Ovary (tissue), 9 donors: ENCODE data around the gene NCKIPSD. TPM values are rescaled to one million over a fixed set of nuclear protein-coding genes. Genes with fewer than 3 reads are reported as not detected.

Source experiments
- DNase-seq, 5 donors: peaks; one replicate each; pipeline ENCODE4 v3.0.0-alpha.2; 2019 to 2020
- H3K27ac ChIP-seq, 2 donors: fragments of 200-600 bp; one replicate each; pipeline versions ENCODE4 v1.5.1 to v1.8.0; 2019 to 2022
- H3K27me3 ChIP-seq: fragments of 200-600 bp; one replicate; pipeline ENCODE4 v1.8.0; 2022
- H3K36me3 ChIP-seq: fragments of 200-600 bp; sonication (generic); one replicate; pipeline ENCODE4 v1.5.1; 2019
- H3K4me1 ChIP-seq: one replicate; pipeline ENCODE4 v1.8.1; 2013; ENCODE audit warnings: mild to moderate bottlenecking, moderate library complexity; ENCODE audit not compliant: insufficient read depth
- H3K4me3 ChIP-seq: fragments of 200-600 bp; sonication (generic); one replicate; pipeline ENCODE4 v1.5.1; 2017
- H3K9me3 ChIP-seq, 2 donors: fragments of 200-600 bp in 1 of 2; sonication (generic) in 1 of 2; one replicate each; pipeline versions ENCODE4 v1.5.1 to v1.8.1; 2013 to 2019; ENCODE audit warnings: mild to moderate bottlenecking in 1 of 2, moderate library complexity in 1 of 2
- EP300 ChIP-seq: sonication (generic); formaldehyde crosslinking; IDR thresholded peaks from one replicate; pipeline ENCODE4 v1.6.1; 2017; ENCODE audit warnings: antibody characterized with exemption
- POLR2A ChIP-seq: fragments of 450-650 bp; IDR thresholded peaks from one replicate; pipeline ENCODE4 v1.6.1; 2017; ENCODE audit warnings: antibody characterized with exemption, mild to moderate bottlenecking, moderate library complexity
- WGBS, 3 donors: extraction: QIAGEN DNeasy Blood & Tissue Kit in 1 of 3; methylation state at CpG; one replicate each; pipeline versions ENCODE4 v1.1.5 to v1.1.7; 2013 to 2017; 5-methylcytosine and 5-hydroxymethylcytosine counted together
- intact Hi-C, 4 donors: fragments of 100-400 bp; cut with DNase I; formaldehyde crosslinking; loops; one replicate each; pipeline versions ENCODE4 v1.11.0 to v1.15.1; 2022 to 2023
- polyA plus RNA-seq, 2 donors: library from polyadenylated mRNA; stranded (reverse); fragments of 200-250 nt in 1 of 2; fragments of 350-450 nt in 1 of 2; fragmentation: Illumina TruSeq in 1 of 2; extraction: RNeasy Lipid Tissue Mini Kit (QIAGEN cat#74804) in 1 of 2; gene quantifications; one replicate each; pipeline ENCODE4 v1.2.3, GENCODE V29; 2013 to 2014
- total RNA-seq, 7 donors: library from RNA; depleted of rRNA in 2 of 7; stranded (reverse); fragments of >200 nt in 2 of 7; fragmentation: NEBNext Ultra II Directional in 3 of 7; extraction: Animal tissue kit (Norgen Biotek cat#: 25700) in 3 of 7; gene quantifications; one replicate each; pipeline versions ENCODE4 v1.1.0 to v1.2.4, GENCODE V29; 2016 to 2023
- TF ChIP-seq, protein P1 (sequence below), 3 donors: fragments of 450-650 bp in 2 of 3; fragments of 200-600 bp in 1 of 3; IDR thresholded peaks; one replicate each; pipeline versions ENCODE4 v1.5.1 to v1.8.0; 2016 to 2022; ENCODE audit warnings: antibody characterized with exemption in 3 of 3, mild to moderate bottlenecking in 1 of 3
- donor health status: DM: no; HTN: no; CAD: no; lungs with moderate emphysema.
- donor health status: DM: no; HTN: no; CAD: no.
- donor health status: Bipolar disorder and iron deficiency.
- donor health status: DM: yes; HTN: yes; CAD: no.
- donor health status: DM: no; HTN: no; CAD: no.
- donor health status: DM: yes; HTN: yes; CAD: no.

The NCKIPSD gene
- total and polyA plus RNA-seq, 9 donors: 8.0 to 58.6 (median 34.0) TPM

- intact Hi-C loops: no loop called here
These were observed 53.9 kb downstream of the NCKIPSD start for GRCh38 chr3:48631516-48632448.

DNA sequence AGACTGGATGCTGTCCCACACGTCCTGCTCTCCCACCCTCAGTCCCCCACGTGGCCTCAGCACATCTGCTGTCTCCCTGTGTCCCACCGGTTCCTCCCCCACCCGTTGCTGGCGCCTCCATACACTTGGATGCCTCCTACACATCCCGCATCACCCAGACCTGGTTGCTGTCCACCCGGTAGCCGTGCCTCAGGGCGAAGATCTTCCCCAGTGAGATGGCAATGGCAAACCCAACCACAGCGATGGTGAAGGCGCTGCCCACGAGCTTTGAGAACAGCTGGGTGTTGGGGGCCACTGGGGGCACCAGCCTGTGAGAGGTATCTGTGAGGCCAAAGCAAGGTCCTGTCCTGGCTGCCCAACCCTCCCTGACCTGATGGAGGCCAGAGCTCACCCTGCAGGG, 54.9 kb downstream of the NCKIPSD start:
- no peak for TF ChIP-seq EP300
- TF ChIP-seq, protein P1, sequence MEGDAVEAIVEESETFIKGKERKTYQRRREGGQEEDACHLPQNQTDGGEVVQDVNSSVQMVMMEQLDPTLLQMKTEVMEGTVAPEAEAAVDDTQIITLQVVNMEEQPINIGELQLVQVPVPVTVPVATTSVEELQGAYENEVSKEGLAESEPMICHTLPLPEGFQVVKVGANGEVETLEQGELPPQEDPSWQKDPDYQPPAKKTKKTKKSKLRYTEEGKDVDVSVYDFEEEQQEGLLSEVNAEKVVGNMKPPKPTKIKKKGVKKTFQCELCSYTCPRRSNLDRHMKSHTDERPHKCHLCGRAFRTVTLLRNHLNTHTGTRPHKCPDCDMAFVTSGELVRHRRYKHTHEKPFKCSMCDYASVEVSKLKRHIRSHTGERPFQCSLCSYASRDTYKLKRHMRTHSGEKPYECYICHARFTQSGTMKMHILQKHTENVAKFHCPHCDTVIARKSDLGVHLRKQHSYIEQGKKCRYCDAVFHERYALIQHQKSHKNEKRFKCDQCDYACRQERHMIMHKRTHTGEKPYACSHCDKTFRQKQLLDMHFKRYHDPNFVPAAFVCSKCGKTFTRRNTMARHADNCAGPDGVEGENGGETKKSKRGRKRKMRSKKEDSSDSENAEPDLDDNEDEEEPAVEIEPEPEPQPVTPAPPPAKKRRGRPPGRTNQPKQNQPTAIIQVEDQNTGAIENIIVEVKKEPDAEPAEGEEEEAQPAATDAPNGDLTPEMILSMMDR (IDR thresholded peaks at IDR 0.05): no peak
- no peak overlapping the region for H3K4me3 ChIP-seq
- WGBS, 3 donors: 69 to 75% (median 74%) methylated on average over 12 of the region's 12 CpGs
- H3K9me3 ChIP-seq: no peaks in the 10 kb centered on the region
- DNase-seq: no peak
- H3K4me1 ChIP-seq: peaks cover under 1% of the 10 kb centered on the region
- H3K36me3 ChIP-seq: no peaks in the 10 kb centered on the region
- no peak overlapping the region for H3K27ac ChIP-seq
- no peaks in the 10 kb centered on the region for H3K27me3 ChIP-seq
- intact Hi-C loops: no loop called here

More at GRCh38 chr3:48631516-48632448, 53.9 kb downstream of the NCKIPSD start:
- TF ChIP-seq, protein P1 (IDR thresholded peaks at IDR 0.05): no peak
- no peak for TF ChIP-seq EP300
- no peak for TF ChIP-seq POLR2A
- H3K27me3 ChIP-seq: no peaks in the 10 kb centered on the region
- WGBS, 3 donors: 85 to 87% (median 87%) methylated on average over 22 of the region's 22 CpGs
- no peak overlapping the region for H3K4me3 ChIP-seq
- no peak overlapping the region for H3K27ac ChIP-seq
- no peaks in the 10 kb centered on the region for H3K9me3 ChIP-seq
- no peak for DNase-seq
- no peaks in the 10 kb centered on the region for H3K36me3 ChIP-seq
- peaks cover 3% of the 10 kb centered on the region for H3K4me1 ChIP-seq

DNA sequence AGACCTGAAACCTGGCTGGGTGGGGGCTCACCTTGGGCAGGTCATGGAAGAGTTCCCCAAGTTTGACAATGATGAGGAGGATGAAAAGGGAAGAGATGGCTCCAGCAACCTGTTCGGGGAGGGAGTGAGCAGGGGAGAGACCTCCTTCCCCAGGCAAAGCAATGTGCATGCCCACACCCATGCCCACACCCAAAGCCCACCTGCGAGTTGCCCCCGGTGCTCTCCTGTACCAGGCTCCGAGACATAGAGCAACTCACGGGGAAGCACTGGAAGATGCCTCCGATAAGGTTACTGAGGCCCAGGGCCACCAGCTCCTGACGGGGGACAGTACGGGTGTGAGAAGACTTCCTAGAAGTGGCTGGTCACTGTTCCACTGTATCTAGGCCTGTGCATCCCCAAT, 55.3 kb downstream of the NCKIPSD start:
- Histone ChIP-seq H3K4me3 (no peak overlapping the region), H3K36me3 (no peaks in the 10 kb centered on the region), H3K9me3 (no peaks in the 10 kb centered on the region), H3K27me3 (no peaks in the 10 kb centered on the region), H3K27ac (no peak overlapping the region), H3K4me1 (no peaks in the 10 kb centered on the region)
- intact Hi-C loops: no loop called here
- DNase-seq: no peak
- TF ChIP-seq EP300 (no peak), POLR2A (no peak)
- TF ChIP-seq, protein P1 (IDR thresholded peaks at IDR 0.05): no peak
- 91 to 95% (median 91%) methylated on average over 8 of the region's 8 CpGs for WGBS, 3 donors

DNA sequence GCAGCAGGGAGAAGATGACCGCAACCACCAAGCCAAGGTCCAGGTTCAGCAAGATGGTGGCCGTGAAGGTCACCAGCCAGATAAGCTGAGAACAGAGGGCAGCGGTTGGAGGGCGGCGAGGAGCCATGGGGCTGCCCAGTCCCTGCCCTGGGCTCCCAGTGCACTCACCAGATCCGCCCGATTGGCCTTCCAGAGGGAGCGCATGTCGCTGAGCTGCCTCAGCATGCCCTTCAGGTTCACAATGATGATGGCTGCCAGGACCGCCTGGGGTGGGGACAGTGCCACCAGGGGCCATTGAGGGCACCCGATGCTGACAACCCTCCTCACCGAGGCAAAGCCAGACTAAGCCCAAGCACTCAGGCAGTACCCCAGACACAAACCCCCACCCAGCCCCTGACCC, 55.8 kb downstream of the NCKIPSD start:
- no peaks in the 10 kb centered on the region for H3K36me3 ChIP-seq
- H3K27me3 ChIP-seq: no peaks in the 10 kb centered on the region
- TF ChIP-seq EP300 (no peak), POLR2A (no peak)
- TF ChIP-seq, protein P1 (IDR thresholded peaks at IDR 0.05): no peak
- H3K4me1 ChIP-seq: no peaks in the 10 kb centered on the region
- H3K9me3 ChIP-seq: no peaks in the 10 kb centered on the region
- no peak overlapping the region for H3K4me3 ChIP-seq
- WGBS, 3 donors: 94 to 96% (median 95%) methylated on average over 12 of the region's 12 CpGs
- intact Hi-C loops: no loop called here
- H3K27ac ChIP-seq: no peak overlapping the region
- DNase-seq: no peak
